ENCODE results near the gene PYGM. TPM values are rescaled to one million over a fixed set of nuclear protein-coding genes. Genes with fewer than 3 reads are reported as not detected.

Gene PYGM
- total and polyA plus RNA-seq, 2 of the 13 experiments (the other 11 are each of a cell fraction or from before 2014, with no cell fraction given), result 0.11 to 0.12 TPM

DNA sequence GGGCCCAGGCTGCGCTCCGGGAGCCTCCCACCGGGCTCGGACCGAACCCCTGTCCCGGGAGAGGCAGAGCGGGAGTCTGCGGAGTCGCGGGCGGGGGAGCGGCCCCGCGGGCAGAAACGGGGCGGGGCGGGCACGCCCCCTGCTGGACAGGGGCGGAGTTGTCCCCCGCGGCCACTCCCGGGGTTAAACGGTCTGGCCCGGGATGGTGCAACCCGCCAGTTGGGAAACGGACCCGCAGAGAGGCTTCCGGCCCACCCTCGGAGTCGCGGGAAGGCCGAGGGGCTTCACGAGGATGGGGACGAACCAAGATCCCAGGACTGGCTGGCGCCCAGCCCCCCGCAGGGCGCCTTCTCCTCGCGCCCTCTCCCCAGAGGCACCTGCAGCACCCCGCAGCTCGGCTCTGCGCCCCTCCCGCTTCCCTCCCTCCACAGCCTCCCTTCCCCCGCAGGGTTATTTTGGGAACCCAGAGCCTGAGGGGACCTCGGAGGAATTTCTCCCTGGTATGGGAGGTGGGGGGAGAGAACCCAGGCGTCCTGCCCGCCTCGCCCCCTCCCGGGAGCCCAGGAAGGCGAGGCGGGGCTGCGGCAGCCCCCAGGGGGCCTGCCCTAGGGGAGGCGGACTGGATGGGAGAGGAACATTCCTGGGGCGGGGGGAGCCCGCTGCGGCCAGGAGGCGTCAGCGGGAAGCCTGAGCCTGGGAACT lies 16.7 kb downstream of the PYGM start (continued):
- TF ChIP-seq, protein P1, sequence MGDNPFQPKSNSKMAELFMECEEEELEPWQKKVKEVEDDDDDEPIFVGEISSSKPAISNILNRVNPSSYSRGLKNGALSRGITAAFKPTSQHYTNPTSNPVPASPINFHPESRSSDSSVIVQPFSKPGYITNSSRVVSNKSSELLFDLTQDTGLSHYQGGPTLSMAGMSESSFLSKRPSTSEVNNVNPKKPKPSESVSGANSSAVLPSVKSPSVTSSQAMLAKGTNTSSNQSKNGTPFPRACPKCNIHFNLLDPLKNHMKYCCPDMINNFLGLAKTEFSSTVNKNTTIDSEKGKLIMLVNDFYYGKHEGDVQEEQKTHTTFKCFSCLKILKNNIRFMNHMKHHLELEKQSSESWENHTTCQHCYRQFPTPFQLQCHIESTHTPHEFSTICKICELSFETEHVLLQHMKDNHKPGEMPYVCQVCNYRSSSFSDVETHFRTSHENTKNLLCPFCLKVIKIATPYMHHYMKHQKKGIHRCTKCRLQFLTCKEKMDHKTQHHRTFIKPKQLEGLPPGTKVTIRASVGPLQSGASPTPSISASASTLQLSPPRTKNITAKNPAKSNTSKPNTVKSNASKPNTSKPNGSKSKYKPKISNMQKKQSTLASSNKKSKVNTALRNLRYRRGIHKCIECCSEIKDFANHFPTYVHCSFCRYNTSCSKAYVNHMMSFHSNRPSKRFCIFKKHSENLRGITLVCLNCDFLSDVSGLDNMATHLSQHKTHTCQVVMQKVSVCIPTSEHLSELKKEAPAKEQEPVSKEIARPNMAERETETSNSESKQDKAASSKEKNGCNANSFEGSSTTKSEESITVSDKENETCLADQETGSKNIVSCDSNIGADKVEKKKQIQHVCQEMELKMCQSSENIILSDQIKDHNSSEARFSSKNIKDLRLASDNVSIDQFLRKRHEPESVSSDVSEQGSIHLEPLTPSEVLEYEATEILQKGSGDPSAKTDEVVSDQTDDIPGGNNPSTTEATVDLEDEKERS (CRISPR knock-in tag; IDR thresholded peaks at IDR 0.05), result no peak
- TF ChIP-seq SOX13 (IDR thresholded peaks at IDR 0.05), result no peak
- TF ChIP-seq SOX13 (CRISPR knock-in tag; conservative IDR thresholded peaks at IDR 0.05 in 1 of 2, IDR thresholded peaks at IDR 0.05 in 1 of 2), result no peak
- no peak for TF ChIP-seq ZFP36L2 (CRISPR knock-in tag; IDR thresholded peaks at IDR 0.05)
- no peak for TF ChIP-seq PTBP1 (IDR thresholded peaks at IDR 0.05; ENCODE audit: low read depth, low read length, poor library complexity, severe bottlenecking)
- TF ChIP-seq NR1H2 (CRISPR knock-in tag; IDR thresholded peaks at IDR 0.05; ENCODE audit: borderline replicate concordance, low read depth), result 0 out of 2 replicates have a peak, but pooled peaks have one; percentile 30
- TF ChIP-seq SYNCRIP (IDR thresholded peaks at IDR 0.05; ENCODE audit: insufficient read depth, low read depth, low read length), result no peak
- no peak for TF ChIP-seq ZBTB42 (CRISPR knock-in tag; IDR thresholded peaks at IDR 0.05)
- TF ChIP-seq, protein P2, sequence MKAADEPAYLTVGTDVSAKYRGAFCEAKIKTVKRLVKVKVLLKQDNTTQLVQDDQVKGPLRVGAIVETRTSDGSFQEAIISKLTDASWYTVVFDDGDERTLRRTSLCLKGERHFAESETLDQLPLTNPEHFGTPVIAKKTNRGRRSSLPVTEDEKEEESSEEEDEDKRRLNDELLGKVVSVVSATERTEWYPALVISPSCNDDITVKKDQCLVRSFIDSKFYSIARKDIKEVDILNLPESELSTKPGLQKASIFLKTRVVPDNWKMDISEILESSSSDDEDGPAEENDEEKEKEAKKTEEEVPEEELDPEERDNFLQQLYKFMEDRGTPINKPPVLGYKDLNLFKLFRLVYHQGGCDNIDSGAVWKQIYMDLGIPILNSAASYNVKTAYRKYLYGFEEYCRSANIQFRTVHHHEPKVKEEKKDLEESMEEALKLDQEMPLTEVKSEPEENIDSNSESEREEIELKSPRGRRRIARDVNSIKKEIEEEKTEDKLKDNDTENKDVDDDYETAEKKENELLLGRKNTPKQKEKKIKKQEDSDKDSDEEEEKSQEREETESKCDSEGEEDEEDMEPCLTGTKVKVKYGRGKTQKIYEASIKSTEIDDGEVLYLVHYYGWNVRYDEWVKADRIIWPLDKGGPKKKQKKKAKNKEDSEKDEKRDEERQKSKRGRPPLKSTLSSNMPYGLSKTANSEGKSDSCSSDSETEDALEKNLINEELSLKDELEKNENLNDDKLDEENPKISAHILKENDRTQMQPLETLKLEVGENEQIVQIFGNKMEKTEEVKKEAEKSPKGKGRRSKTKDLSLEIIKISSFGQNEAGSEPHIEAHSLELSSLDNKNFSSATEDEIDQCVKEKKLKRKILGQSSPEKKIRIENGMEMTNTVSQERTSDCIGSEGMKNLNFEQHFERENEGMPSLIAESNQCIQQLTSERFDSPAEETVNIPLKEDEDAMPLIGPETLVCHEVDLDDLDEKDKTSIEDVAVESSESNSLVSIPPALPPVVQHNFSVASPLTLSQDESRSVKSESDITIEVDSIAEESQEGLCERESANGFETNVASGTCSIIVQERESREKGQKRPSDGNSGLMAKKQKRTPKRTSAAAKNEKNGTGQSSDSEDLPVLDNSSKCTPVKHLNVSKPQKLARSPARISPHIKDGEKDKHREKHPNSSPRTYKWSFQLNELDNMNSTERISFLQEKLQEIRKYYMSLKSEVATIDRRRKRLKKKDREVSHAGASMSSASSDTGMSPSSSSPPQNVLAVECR (CRISPR knock-in tag; IDR thresholded peaks at IDR 0.05; ENCODE audit: borderline replicate concordance), result peak; percentile 22; the same call in 1 of the 2 replicates
- no peak for TF ChIP-seq ZNF264 (CRISPR knock-in tag; IDR thresholded peaks at IDR 0.05)
- TF ChIP-seq CBFB (CRISPR knock-in tag; IDR thresholded peaks at IDR 0.05), result no peak
- no peak for TF ChIP-seq ZNF530 (CRISPR knock-in tag; IDR thresholded peaks at IDR 0.05; ENCODE audit: low read depth)
- TF ChIP-seq, protein P3, sequence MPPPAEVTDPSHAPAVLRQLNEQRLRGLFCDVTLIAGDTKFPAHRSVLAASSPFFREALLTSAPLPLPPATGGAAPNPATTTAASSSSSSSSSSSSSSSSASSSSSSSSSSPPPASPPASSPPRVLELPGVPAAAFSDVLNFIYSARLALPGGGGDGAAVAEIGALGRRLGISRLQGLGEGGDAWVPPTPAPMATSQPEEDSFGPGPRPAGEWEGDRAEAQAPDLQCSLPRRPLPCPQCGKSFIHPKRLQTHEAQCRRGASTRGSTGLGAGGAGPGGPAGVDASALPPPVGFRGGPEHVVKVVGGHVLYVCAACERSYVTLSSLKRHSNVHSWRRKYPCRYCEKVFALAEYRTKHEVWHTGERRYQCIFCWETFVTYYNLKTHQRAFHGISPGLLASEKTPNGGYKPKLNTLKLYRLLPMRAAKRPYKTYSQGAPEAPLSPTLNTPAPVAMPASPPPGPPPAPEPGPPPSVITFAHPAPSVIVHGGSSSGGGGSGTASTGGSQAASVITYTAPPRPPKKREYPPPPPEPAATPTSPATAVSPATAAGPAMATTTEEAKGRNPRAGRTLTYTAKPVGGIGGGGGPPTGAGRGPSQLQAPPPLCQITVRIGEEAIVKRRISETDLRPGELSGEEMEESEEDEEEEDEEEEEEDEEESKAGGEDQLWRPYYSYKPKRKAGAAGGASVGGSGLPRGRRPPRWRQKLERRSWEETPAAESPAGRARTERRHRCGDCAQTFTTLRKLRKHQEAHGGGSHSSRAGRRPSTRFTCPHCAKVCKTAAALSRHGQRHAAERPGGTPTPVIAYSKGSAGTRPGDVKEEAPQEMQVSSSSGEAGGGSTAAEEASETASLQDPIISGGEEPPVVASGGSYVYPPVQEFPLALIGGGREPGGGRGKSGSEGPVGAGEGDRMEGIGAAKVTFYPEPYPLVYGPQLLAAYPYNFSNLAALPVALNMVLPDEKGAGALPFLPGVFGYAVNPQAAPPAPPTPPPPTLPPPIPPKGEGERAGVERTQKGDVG (CRISPR knock-in tag; IDR thresholded peaks at IDR 0.05; ENCODE audit: borderline replicate concordance), result no peak
- no peak for TF ChIP-seq SMAD9 (CRISPR knock-in tag; IDR thresholded peaks at IDR 0.05)
- no peak for TF ChIP-seq ELF1 (CRISPR knock-in tag; IDR thresholded peaks at IDR 0.05)
- 0 out of 2 replicates have a peak, but pooled peaks have one; percentile 37 for TF ChIP-seq ZNF746 (CRISPR knock-in tag; IDR thresholded peaks at IDR 0.05)

Data from HepG2 (cell line).